Measurements from ENCODE around the gene AGRP. TPM values are rescaled to one million over a fixed set of nuclear protein-coding genes. Genes with fewer than 3 reads are reported as not detected.

The AGRP gene
- total RNA-seq, 1 experiment from 2014 or later = not detected

DNA sequence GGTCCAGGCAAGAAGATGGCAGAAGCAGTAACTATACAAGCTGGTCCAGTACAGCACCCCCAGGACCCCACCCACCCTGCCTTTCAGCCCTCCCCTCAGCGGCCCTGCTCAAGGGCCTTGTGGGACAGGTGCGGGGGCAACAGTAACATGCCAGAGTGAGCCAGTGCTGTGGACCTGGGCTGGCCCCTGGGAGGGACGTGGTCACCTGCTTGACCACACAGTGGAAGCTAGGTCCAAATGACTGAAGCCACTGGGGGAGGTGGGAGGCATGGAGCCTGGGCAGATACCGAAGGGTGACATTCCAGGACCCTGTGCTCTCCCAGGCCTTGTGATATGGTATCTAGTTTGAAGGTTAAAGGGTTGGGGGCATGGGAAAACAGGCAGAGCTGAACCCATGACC is 19.7 kb downstream of the AGRP start:
- H3K27ac Mint-ChIP-seq = no peak overlapping the region
- no peaks in the 10 kb centered on the region for H3K36me3 Mint-ChIP-seq
- ChIA-PET CTCF (interaction anchor here (1.2 to 3.1 kb wide), 4 partner anchors 35 to 137 kb away, joined by 3 to 48 read pairs (median 28); no protein-coding TSS in a partner anchor), POLR2A (no interaction called here)
- TF ChIP-seq, protein P1, sequence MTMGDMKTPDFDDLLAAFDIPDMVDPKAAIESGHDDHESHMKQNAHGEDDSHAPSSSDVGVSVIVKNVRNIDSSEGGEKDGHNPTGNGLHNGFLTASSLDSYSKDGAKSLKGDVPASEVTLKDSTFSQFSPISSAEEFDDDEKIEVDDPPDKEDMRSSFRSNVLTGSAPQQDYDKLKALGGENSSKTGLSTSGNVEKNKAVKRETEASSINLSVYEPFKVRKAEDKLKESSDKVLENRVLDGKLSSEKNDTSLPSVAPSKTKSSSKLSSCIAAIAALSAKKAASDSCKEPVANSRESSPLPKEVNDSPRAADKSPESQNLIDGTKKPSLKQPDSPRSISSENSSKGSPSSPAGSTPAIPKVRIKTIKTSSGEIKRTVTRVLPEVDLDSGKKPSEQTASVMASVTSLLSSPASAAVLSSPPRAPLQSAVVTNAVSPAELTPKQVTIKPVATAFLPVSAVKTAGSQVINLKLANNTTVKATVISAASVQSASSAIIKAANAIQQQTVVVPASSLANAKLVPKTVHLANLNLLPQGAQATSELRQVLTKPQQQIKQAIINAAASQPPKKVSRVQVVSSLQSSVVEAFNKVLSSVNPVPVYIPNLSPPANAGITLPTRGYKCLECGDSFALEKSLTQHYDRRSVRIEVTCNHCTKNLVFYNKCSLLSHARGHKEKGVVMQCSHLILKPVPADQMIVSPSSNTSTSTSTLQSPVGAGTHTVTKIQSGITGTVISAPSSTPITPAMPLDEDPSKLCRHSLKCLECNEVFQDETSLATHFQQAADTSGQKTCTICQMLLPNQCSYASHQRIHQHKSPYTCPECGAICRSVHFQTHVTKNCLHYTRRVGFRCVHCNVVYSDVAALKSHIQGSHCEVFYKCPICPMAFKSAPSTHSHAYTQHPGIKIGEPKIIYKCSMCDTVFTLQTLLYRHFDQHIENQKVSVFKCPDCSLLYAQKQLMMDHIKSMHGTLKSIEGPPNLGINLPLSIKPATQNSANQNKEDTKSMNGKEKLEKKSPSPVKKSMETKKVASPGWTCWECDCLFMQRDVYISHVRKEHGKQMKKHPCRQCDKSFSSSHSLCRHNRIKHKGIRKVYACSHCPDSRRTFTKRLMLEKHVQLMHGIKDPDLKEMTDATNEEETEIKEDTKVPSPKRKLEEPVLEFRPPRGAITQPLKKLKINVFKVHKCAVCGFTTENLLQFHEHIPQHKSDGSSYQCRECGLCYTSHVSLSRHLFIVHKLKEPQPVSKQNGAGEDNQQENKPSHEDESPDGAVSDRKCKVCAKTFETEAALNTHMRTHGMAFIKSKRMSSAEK (CRISPR knock-in tag; IDR thresholded peaks at IDR 0.05; ENCODE audit: borderline replicate concordance) = no peak
- TF ChIP-seq, protein P2, sequence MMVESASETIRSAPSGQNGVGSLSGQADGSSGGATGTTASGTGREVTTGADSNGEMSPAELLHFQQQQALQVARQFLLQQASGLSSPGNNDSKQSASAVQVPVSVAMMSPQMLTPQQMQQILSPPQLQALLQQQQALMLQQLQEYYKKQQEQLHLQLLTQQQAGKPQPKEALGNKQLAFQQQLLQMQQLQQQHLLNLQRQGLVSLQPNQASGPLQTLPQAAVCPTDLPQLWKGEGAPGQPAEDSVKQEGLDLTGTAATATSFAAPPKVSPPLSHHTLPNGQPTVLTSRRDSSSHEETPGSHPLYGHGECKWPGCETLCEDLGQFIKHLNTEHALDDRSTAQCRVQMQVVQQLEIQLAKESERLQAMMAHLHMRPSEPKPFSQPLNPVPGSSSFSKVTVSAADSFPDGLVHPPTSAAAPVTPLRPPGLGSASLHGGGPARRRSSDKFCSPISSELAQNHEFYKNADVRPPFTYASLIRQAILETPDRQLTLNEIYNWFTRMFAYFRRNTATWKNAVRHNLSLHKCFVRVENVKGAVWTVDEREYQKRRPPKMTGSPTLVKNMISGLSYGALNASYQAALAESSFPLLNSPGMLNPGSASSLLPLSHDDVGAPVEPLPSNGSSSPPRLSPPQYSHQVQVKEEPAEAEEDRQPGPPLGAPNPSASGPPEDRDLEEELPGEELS (CRISPR knock-in tag; IDR thresholded peaks at IDR 0.05) = no peak
- TF ChIP-seq MXD4 (CRISPR knock-in tag; IDR thresholded peaks at IDR 0.05; ENCODE audit: borderline replicate concordance) (no peak), NFATC4 (CRISPR knock-in tag; IDR thresholded peaks at IDR 0.05) (no peak), ELF4 (CRISPR knock-in tag; IDR thresholded peaks at IDR 0.05; ENCODE audit: low read depth) (no peak)
- TF ChIP-seq, protein P3, sequence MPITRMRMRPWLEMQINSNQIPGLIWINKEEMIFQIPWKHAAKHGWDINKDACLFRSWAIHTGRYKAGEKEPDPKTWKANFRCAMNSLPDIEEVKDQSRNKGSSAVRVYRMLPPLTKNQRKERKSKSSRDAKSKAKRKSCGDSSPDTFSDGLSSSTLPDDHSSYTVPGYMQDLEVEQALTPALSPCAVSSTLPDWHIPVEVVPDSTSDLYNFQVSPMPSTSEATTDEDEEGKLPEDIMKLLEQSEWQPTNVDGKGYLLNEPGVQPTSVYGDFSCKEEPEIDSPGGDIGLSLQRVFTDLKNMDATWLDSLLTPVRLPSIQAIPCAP (CRISPR knock-in tag; IDR thresholded peaks at IDR 0.05) = no peak
- TF ChIP-seq, protein P4, sequence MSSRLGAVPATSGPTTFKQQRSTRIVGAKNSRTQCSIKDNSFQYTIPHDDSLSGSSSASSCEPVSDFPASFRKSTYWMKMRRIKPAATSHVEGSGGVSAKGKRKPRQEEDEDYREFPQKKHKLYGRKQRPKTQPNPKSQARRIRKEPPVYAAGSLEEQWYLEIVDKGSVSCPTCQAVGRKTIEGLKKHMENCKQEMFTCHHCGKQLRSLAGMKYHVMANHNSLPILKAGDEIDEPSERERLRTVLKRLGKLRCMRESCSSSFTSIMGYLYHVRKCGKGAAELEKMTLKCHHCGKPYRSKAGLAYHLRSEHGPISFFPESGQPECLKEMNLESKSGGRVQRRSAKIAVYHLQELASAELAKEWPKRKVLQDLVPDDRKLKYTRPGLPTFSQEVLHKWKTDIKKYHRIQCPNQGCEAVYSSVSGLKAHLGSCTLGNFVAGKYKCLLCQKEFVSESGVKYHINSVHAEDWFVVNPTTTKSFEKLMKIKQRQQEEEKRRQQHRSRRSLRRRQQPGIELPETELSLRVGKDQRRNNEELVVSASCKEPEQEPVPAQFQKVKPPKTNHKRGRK (CRISPR knock-in tag; IDR thresholded peaks at IDR 0.05; ENCODE audit: borderline replicate concordance) = no peak
- ATAC-seq (no peak), DNase-seq (ENCODE audit: low spot score) (no peak)
- H3K4me3 Mint-ChIP-seq = no peak overlapping the region
- no peaks in the 10 kb centered on the region for H3K9me3 Mint-ChIP-seq
- no peaks in the 10 kb centered on the region for H3K27me3 Mint-ChIP-seq (ENCODE audit: low read depth)
- peaks cover 8% of the 10 kb centered on the region for H3K4me1 Mint-ChIP-seq

DNA sequence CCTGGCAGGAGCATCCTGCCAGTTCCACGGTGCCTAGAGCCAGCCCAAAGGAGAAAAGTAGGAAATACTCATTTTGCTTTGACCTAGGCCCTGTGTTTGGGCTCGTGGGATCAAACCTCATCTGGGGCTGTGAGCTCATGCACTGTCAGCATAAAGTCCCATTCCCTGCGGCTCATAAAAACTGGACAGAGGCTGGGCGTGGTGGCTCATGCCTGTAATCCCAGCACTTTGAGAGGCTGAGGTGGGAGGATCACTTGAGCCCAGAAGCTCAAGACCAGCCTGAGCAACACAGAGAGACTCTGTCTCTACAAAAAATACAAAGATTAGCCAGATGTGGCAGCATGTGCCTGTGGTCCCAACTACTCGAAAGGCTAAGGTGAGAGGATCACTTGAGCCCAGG is 20.3 kb downstream of the AGRP start:
- no peak for TF ChIP-seq JUN (CRISPR knock-in tag; IDR thresholded peaks at IDR 0.05)
- TF ChIP-seq, protein P5, sequence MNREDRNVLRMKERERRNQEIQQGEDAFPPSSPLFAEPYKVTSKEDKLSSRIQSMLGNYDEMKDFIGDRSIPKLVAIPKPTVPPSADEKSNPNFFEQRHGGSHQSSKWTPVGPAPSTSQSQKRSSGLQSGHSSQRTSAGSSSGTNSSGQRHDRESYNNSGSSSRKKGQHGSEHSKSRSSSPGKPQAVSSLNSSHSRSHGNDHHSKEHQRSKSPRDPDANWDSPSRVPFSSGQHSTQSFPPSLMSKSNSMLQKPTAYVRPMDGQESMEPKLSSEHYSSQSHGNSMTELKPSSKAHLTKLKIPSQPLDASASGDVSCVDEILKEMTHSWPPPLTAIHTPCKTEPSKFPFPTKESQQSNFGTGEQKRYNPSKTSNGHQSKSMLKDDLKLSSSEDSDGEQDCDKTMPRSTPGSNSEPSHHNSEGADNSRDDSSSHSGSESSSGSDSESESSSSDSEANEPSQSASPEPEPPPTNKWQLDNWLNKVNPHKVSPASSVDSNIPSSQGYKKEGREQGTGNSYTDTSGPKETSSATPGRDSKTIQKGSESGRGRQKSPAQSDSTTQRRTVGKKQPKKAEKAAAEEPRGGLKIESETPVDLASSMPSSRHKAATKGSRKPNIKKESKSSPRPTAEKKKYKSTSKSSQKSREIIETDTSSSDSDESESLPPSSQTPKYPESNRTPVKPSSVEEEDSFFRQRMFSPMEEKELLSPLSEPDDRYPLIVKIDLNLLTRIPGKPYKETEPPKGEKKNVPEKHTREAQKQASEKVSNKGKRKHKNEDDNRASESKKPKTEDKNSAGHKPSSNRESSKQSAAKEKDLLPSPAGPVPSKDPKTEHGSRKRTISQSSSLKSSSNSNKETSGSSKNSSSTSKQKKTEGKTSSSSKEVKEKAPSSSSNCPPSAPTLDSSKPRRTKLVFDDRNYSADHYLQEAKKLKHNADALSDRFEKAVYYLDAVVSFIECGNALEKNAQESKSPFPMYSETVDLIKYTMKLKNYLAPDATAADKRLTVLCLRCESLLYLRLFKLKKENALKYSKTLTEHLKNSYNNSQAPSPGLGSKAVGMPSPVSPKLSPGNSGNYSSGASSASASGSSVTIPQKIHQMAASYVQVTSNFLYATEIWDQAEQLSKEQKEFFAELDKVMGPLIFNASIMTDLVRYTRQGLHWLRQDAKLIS (CRISPR knock-in tag; IDR thresholded peaks at IDR 0.05; ENCODE audit: borderline replicate concordance) = no peak
- no peak for TF ChIP-seq SOX15 (CRISPR knock-in tag; IDR thresholded peaks at IDR 0.05)
- TF ChIP-seq, protein P6, sequence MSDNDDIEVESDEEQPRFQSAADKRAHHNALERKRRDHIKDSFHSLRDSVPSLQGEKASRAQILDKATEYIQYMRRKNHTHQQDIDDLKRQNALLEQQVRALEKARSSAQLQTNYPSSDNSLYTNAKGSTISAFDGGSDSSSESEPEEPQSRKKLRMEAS (CRISPR knock-in tag; IDR thresholded peaks at IDR 0.05) = no peak
- Mint-ChIP-seq H3K36me3 (no peaks in the 10 kb centered on the region), H3K27me3 (ENCODE audit: low read depth) (no peaks in the 10 kb centered on the region), H3K4me3 (no peak overlapping the region), H3K27ac (no peak overlapping the region), H3K4me1 (peaks cover 10% of the 10 kb centered on the region), H3K9me3 (no peaks in the 10 kb centered on the region)
- DNase-seq (ENCODE audit: low spot score) (no peak), ATAC-seq (no peak)
- ChIA-PET POLR2A (no interaction called here), CTCF (interaction anchor here (0.7 to 3.1 kb wide), 3 partner anchors 39 to 294 kb away, joined by 3 to 48 read pairs (median 3); no protein-coding TSS in a partner anchor)
